Esophagus squamous epithelium (tissue), 5 donors: ENCODE data around the gene DPY19L1. TPM values are rescaled to one million over a fixed set of nuclear protein-coding genes. Genes with fewer than 3 reads are reported as not detected.
"Not testable (repeated sequence)": the region's sequence is repeated elsewhere in the genome, so short reads cannot be mapped to it uniquely, and the experiment has no call there.

ENCODE experiments used
- DNase-seq: peaks from one replicate; lab custom pipeline; 2025; lab: John Stamatoyannopoulos, UW
- H3K27ac ChIP-seq, 4 donors: fragments of 200-600 bp; sonication (generic); one replicate each; pipeline ENCODE4 v1.5.1; 2016 to 2019; ENCODE audit warnings: mild to moderate bottlenecking in 1 of 4
- H3K27me3 ChIP-seq, 4 donors: fragments of 200-600 bp; sonication (generic); 1 replicate in 3 of 4; 2 replicates in 1 of 4; pipeline versions ENCODE4 v1.5.1 to v1.6.0; 2017 to 2021; ENCODE audit warnings: antibody characterized with exemption in 1 of 4
- H3K36me3 ChIP-seq, 3 donors: fragments of 200-600 bp; sonication (generic); one replicate each; pipeline ENCODE4 v1.5.1; 2016 to 2019
- H3K4me1 ChIP-seq, 3 donors: fragments of 200-600 bp; sonication (generic); one replicate each; pipeline ENCODE4 v1.5.1; 2017 to 2019
- H3K4me3 ChIP-seq, 4 donors: fragments of 200-600 bp; sonication (generic); 1 replicate in 3 of 4; 2 replicates in 1 of 4; pipeline ENCODE4 v1.5.1; 2016 to 2019; ENCODE audit warnings: mild to moderate bottlenecking in 2 of 4, moderate library complexity in 1 of 4
- H3K9me3 ChIP-seq, 3 donors: fragments of 200-600 bp; sonication (generic); one replicate each; pipeline ENCODE4 v1.5.1; 2016 to 2019
- POLR2A ChIP-seq, 4 donors: fragments of 450-650 bp; IDR thresholded peaks; one replicate each; pipeline ENCODE4 v1.6.1; 2017; ENCODE audit warnings: antibody characterized with exemption in 4 of 4, mild to moderate bottlenecking in 4 of 4, moderate library complexity in 3 of 4
- WGBS, 2 donors: methylation state at CpG; one replicate each; pipeline ENCODE4 v1.1.5; 2018; 5-methylcytosine and 5-hydroxymethylcytosine counted together
- intact Hi-C: fragments of 100-400 bp; cut with DNase I; formaldehyde crosslinking; loops from one replicate; pipeline ENCODE4 v1.15.0; 2022
- small RNA-seq, 4 donors: library from RNA; depleted of rRNA; stranded (forward); fragments of <200 nt; gene quantifications; one replicate each; pipeline ENCODE3, GENCODE V24; 2016
- total RNA-seq, 4 donors: library from RNA; depleted of rRNA; stranded (reverse); fragments of >200 nt; gene quantifications; one replicate each; pipeline ENCODE4 v1.1.0, GENCODE V29; 2016
- TF ChIP-seq, protein P1 (sequence below), 6 experiments: fragments of 450-650 bp in 4 of 6; fragments of 200-600 bp in 2 of 6; sonication (generic) in 2 of 6; IDR thresholded peaks; one replicate each; pipeline ENCODE4 v1.5.1; 2016 to 2019; ENCODE audit warnings: antibody characterized with exemption in 6 of 6, mild to moderate bottlenecking in 4 of 6, moderate library complexity in 4 of 6
- donor health status: DM: yes; HTN: yes; CAD: no.

DPY19L1 gene
- total RNA-seq, 4 donors from 2014 or later = 3.0 to 27.1 (median 9.1) TPM

DNA sequence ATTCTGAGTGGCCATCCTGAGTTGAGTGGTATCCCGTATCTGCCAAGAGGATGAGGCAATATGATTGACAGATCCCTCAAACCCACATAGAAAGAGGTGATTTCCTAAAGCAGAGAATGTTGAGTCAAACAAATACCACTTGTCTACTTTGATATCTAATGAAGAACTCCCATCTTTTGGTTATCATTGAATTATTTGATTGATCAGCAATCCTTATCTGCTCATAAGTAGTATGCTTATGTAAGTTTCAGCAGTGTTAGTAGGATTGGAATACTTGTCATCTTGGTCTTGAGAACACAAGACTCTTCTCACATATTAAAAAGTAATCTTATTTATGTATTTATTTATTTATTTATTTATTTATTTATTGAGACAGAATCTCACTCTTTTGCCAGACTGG, 147.3 kb downstream of the DPY19L1 start:
- intact Hi-C loops = no loop called here
- H3K4me1 ChIP-seq = no peaks in the 10 kb centered on the region
- no peak overlapping the region for H3K27ac ChIP-seq
- peaks cover 0 to 3% (median 0%) of the 10 kb centered on the region in 3 donors for H3K9me3 ChIP-seq
- WGBS, 2 donors = 67 to 79% methylated on average over 1 of the region's 1 CpG
- TF ChIP-seq, protein P1, sequence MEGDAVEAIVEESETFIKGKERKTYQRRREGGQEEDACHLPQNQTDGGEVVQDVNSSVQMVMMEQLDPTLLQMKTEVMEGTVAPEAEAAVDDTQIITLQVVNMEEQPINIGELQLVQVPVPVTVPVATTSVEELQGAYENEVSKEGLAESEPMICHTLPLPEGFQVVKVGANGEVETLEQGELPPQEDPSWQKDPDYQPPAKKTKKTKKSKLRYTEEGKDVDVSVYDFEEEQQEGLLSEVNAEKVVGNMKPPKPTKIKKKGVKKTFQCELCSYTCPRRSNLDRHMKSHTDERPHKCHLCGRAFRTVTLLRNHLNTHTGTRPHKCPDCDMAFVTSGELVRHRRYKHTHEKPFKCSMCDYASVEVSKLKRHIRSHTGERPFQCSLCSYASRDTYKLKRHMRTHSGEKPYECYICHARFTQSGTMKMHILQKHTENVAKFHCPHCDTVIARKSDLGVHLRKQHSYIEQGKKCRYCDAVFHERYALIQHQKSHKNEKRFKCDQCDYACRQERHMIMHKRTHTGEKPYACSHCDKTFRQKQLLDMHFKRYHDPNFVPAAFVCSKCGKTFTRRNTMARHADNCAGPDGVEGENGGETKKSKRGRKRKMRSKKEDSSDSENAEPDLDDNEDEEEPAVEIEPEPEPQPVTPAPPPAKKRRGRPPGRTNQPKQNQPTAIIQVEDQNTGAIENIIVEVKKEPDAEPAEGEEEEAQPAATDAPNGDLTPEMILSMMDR (IDR thresholded peaks at IDR 0.05) = no peak
- TF ChIP-seq POLR2A (IDR thresholded peaks at IDR 0.05) = no peak
- H3K36me3 ChIP-seq = no peaks in the 10 kb centered on the region
- DNase-seq = no peak
- no peak overlapping the region for H3K4me3 ChIP-seq
- H3K27me3 ChIP-seq = no peaks in the 10 kb centered on the region

DNA sequence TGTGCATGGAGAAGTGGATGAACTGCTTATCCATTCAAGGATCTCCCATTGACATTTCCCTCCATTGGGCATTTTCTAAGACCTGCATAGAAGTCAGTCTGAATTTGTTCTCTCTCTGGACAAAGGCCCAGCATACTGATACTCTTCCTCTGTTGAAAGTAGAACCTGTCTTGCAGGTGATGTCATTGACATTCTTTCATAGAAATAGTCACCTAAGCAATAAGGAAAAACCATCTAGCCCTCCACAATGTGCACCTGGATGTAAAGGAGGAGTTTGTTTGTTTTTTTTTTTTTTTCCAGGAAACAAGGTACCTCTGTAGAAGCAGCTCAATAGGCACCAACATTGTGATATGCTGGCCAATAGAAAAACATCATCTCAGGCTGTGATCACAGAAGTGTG, 150.4 kb downstream of the DPY19L1 start:
- TF ChIP-seq, protein P1 (IDR thresholded peaks at IDR 0.05) = no peak
- TF ChIP-seq POLR2A (IDR thresholded peaks at IDR 0.05) = no peak
- Histone ChIP-seq H3K36me3 (no peaks in the 10 kb centered on the region), H3K4me1 (no peaks in the 10 kb centered on the region), H3K9me3 (peaks cover 5 to 16% (median 6%) of the 10 kb centered on the region in 3 donors), H3K4me3 (no peak overlapping the region), H3K27ac (no peak overlapping the region), H3K27me3 (no peaks in the 10 kb centered on the region)
- DNase-seq = no peak
- intact Hi-C loops = no loop called here

DNA sequence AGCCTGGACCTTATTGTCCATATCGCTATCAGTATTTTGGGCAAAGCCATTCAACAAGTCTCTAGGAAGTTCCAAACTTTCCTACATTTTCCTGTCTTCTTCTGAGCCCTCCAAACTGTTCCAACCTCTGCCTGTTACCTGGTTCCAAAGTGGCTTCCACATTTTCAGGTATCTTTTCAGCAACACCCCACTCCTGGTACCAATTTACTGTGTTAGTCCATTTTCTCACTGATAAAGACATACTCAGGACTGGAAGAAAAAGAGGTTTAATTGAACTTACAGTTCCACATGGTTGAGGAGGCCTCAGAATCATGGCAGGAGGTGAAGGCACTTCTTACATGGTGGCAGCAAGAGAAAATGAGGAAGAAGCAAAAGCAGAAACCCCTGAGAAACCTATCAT, 153.4 kb downstream of the DPY19L1 start:
- H3K4me3 ChIP-seq, H3K27me3 ChIP-seq, H3K36me3 ChIP-seq, H3K27ac ChIP-seq, H3K4me1 ChIP-seq, intact Hi-C loops, DNase-seq: not testable (repeated sequence)
- peaks cover 5 to 16% (median 6%) of the 10 kb centered on the region in 3 donors for H3K9me3 ChIP-seq
- WGBS, 2 donors = 93 to 100% methylated on average over 1 of the region's 1 CpG

DNA sequence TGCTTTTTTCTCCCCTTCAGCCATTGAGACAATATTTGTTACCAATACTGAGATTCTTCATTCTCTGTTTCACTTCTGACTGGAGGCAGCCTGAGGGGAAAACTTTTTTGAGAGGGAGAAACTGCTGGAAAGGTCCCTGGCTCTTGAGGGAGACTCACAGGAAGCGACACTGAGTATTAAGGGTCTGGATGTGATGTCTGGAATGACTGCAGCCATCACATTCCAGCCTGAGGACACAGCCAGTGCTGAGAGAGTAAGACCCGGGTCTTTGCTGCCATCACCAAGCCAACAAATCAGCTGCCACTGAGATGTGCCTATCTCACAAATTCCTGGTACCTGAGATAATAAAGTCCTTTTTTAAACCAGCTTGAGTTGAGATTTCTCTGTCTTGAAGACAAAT, 157.4 kb downstream of the DPY19L1 start:
- DNase-seq = no peak
- H3K27ac ChIP-seq = no peak overlapping the region
- 37 to 63% methylated on average over 2 of the region's 2 CpGs for WGBS, 2 donors
- no peaks in the 10 kb centered on the region for H3K4me1 ChIP-seq
- H3K27me3 ChIP-seq = no peaks in the 10 kb centered on the region
- TF ChIP-seq POLR2A (IDR thresholded peaks at IDR 0.05) = no peak
- TF ChIP-seq, protein P1 (IDR thresholded peaks at IDR 0.05) = no peak
- intact Hi-C loops = no loop called here
- H3K36me3 ChIP-seq = no peaks in the 10 kb centered on the region
- peaks cover 5 to 16% (median 6%) of the 10 kb centered on the region in 3 donors for H3K9me3 ChIP-seq
- H3K4me3 ChIP-seq = no peak overlapping the region

DNA sequence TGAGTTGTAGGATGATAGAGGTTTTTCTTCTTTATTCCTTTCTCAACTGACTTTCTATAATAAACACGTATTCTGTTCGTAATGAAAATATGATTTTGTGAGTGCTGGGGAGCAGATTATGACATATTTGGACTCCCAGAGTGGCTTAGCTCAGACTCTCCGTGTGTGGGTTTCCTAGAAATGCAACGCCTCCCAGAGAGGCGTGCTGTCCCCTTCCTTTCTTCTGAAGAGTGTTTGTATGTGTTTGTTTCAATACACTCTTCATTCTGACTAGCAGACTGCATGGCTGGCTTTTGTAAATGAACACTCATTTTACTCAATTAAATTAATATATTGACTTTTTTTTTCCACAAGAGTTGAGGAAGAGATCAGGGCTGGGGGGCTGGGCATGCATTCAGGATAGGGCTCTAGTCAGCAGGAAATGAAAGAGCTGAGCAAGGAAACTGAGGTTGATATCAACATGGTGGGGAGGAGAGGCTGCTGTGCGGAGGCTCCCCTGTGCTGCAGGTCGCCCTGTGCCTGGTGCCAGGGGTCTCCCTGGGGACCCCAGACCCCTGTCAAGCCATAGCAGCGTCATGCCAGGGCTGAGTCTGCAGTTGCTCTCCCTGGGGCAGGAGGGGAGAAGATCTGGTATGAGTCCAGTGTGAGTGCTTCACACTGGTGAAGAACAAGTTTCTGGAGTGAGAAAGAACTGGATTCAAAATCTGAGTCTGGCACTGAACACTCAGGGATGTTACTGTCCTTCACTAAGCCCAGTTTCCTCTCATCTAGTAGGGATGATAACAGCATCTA, 158.1 kb downstream of the DPY19L1 start:
- 54 to 58% methylated on average over 8 of the region's 8 CpGs for WGBS, 2 donors
- intact Hi-C loops, H3K36me3 ChIP-seq, H3K4me1 ChIP-seq, H3K27ac ChIP-seq, H3K27me3 ChIP-seq, DNase-seq, H3K4me3 ChIP-seq: not testable (repeated sequence)
- peaks cover 5 to 15% (median 6%) of the 10 kb centered on the region in 3 donors for H3K9me3 ChIP-seq

Small RNA genes lying within 50 kb of the gene (small RNA-seq; reads per million reads assigned to genes)
- 0 to 0.18 (median 0.04) reads per million in 4 donors for gene MIR548N
- gene RF00322 = 0 reads per million in 4 donors

Other genes with a start within 250 kb of the DPY19L1 start
- gene TBX20, start 216.6 kb upstream of the DPY19L1 start, total RNA-seq = not detected